H1 (cell line): Measurements from ENCODE around the gene SPOP. TPM values are rescaled to one million over a fixed set of nuclear protein-coding genes. Genes with fewer than 3 reads are reported as not detected.

ENCODE experiments used
- CTCF ChIA-PET: fragments of 300-600 bp; sonication (Branson Sonifier 250); formaldehyde crosslinking; loops from one replicate; lab custom pipeline; 2021; ENCODE audit not compliant: partially characterized antibody; lab: Charles Lee
- POLR2A ChIA-PET: fragments of 300-600 bp; sonication (Branson Sonifier 250); formaldehyde crosslinking; loops from one replicate; lab custom pipeline; 2021; ENCODE audit warnings: inconsistent platforms; ENCODE audit not compliant: partially characterized antibody; lab: Charles Lee
- DNase-seq, 2 experiments: peaks; one replicate each; pipeline versions ENCODE4 v3.0.0 to v3.0.0-alpha.2; 2010 to 2022; ENCODE audit warnings: low spot score in 2 of 2, low read depth in 1 of 2, mixed read lengths in 1 of 2
- FAIRE-seq: peaks from 2 replicates; lab custom pipeline; 2011; peaks lifted over from hg19 to GRCh38; lab: Jason Lieb, UNC
- H2AFZ ChIP-seq: 2 replicates; pipeline ENCODE4 v1.8.1; 2012; ENCODE audit warnings: low read length, inconsistent platforms
- H2AK5ac ChIP-seq: 2 replicates; pipeline ENCODE4 v1.6.1; 2013; ENCODE audit warnings: low read depth, low read length
- H2BK120ac ChIP-seq: replicated peaks from 2 replicates; pipeline ENCODE3; 2013; ENCODE audit warnings: low read depth, low read length, inconsistent platforms
- H2BK12ac ChIP-seq: 2 replicates; pipeline ENCODE4 v1.6.1; 2013; ENCODE audit warnings: low read depth, low read length
- H2BK15ac ChIP-seq: 2 replicates; pipeline ENCODE4 v1.6.1; 2013; ENCODE audit warnings: low read length
- H2BK20ac ChIP-seq: 2 replicates; pipeline ENCODE4 v1.6.1; 2013; ENCODE audit warnings: low read length
- H2BK5ac ChIP-seq: 2 replicates; pipeline ENCODE4 v1.6.1; 2013; ENCODE audit warnings: low read depth, low read length
- H3K14ac ChIP-seq: 2 replicates; pipeline ENCODE4 v1.6.1; 2013; ENCODE audit warnings: inconsistent platforms; ENCODE audit not compliant: insufficient read length
- H3K18ac ChIP-seq: 2 replicates; pipeline ENCODE4 v1.6.1; 2013; ENCODE audit warnings: low read length; ENCODE audit errors: extremely low read depth
- H3K23ac ChIP-seq: 2 replicates; pipeline ENCODE4 v1.6.1; 2013; ENCODE audit warnings: inconsistent platforms; ENCODE audit not compliant: insufficient read length
- H3K23me2 ChIP-seq: 2 replicates; pipeline ENCODE4 v1.6.1; 2013; ENCODE audit warnings: low read depth, low read length
- H3K27ac ChIP-seq: 2 replicates; pipeline ENCODE4 v1.6.1; 2011; ENCODE audit warnings: low read depth, low read length, inconsistent platforms
- H3K27me3 ChIP-seq, 4 experiments: replicated peaks in 1 of 4; 1 replicate in 1 of 4; 2 replicates in 3 of 4; pipeline versions ENCODE4 v1.6.1 to v1.8.1; 2011 to 2013; ENCODE audit warnings: low read length in 3 of 4, mild to moderate bottlenecking in 3 of 4, inconsistent platforms in 2 of 4, mixed read lengths in 2 of 4, moderate library complexity in 1 of 4; ENCODE audit not compliant: control insufficient read depth in 3 of 4, insufficient read depth in 3 of 4; ENCODE audit errors: extremely low read depth in 1 of 4
- H3K36me3 ChIP-seq, 4 experiments: 2 replicates each; pipeline versions ENCODE4 v1.6.1 to v1.8.1; 2011 to 2013; ENCODE audit warnings: mild to moderate bottlenecking in 4 of 4, low read length in 3 of 4, moderate library complexity in 2 of 4, control low read depth in 1 of 4, inconsistent platforms in 1 of 4; ENCODE audit not compliant: insufficient read depth in 4 of 4, control insufficient read depth in 2 of 4
- H3K4ac ChIP-seq: replicated peaks from 2 replicates; pipeline ENCODE3; 2013; ENCODE audit warnings: low read length, low read depth, mixed read lengths, inconsistent platforms; ENCODE audit not compliant: insufficient read length
- H3K4me1 ChIP-seq, 4 experiments: replicated peaks in 1 of 4; 1 replicate in 1 of 4; 2 replicates in 3 of 4; pipeline versions ENCODE4 v1.6.1 to v1.8.1; 2011 to 2013; ENCODE audit warnings: low read length in 3 of 4, inconsistent platforms in 2 of 4, mixed read lengths in 1 of 4; ENCODE audit not compliant: insufficient read depth in 4 of 4, control insufficient read depth in 3 of 4
- H3K4me2 ChIP-seq, 2 experiments: 2 replicates each; pipeline versions ENCODE4 v1.6.1 to v1.8.1; 2011 to 2013; ENCODE audit warnings: low read depth in 2 of 2, low read length in 2 of 2, control low read depth in 1 of 2, inconsistent platforms in 1 of 2, mild to moderate bottlenecking in 1 of 2; ENCODE audit not compliant: insufficient read depth in 1 of 2
- H3K4me3 ChIP-seq, 4 experiments: fragments of 200-600, 300-600 bp in 1 of 4; sonication (generic), shearing (Covaris generic), sonication (Bioruptor Twin) in 1 of 4; 2 replicates each; pipeline versions ENCODE4 v1.5.1 to v1.8.1; 2011 to 2016; ENCODE audit warnings: low read length in 4 of 4, low read depth in 3 of 4, control low read depth in 2 of 4, inconsistent platforms in 2 of 4, mild to moderate bottlenecking in 2 of 4, mixed read lengths in 1 of 4, moderate library complexity in 1 of 4; ENCODE audit not compliant: insufficient read depth in 2 of 4; ENCODE audit errors: extremely low read depth in 1 of 4
- H3K56ac ChIP-seq: replicated peaks from 2 replicates; pipeline ENCODE3; 2013; ENCODE audit warnings: low read depth, mild to moderate bottlenecking, mixed read lengths, low read length, inconsistent platforms; ENCODE audit not compliant: insufficient read length
- H3K79me1 ChIP-seq: 2 replicates; pipeline ENCODE4 v1.6.1; 2013; ENCODE audit warnings: low read depth, low read length, control low read depth
- H3K79me2 ChIP-seq, 2 experiments: 2 replicates each; pipeline versions ENCODE4 v1.6.1 to v1.8.1; 2012 to 2013; ENCODE audit warnings: low read length in 2 of 2, mild to moderate bottlenecking in 2 of 2, inconsistent platforms in 1 of 2; ENCODE audit not compliant: insufficient read depth in 2 of 2, control insufficient read depth in 1 of 2
- H3K9ac ChIP-seq, 4 experiments: replicated peaks in 1 of 4; 1 replicate in 1 of 4; 2 replicates in 3 of 4; pipeline versions ENCODE4 v1.6.1 to v1.8.1; 2011 to 2013; ENCODE audit warnings: low read depth in 3 of 4, low read length in 3 of 4, control low read depth in 2 of 4, mild to moderate bottlenecking in 2 of 4, moderate library complexity in 2 of 4, inconsistent platforms in 1 of 4; ENCODE audit errors: extremely low read depth in 1 of 4
- H3K9me3 ChIP-seq, 2 experiments: 2 replicates each; pipeline versions ENCODE4 v1.6.1 to v1.8.1; 2012 to 2013; ENCODE audit warnings: mild to moderate bottlenecking in 2 of 2, moderate library complexity in 2 of 2, control low read depth in 1 of 2, inconsistent platforms in 1 of 2, low read depth in 1 of 2, low read length in 1 of 2, mixed read lengths in 1 of 2; ENCODE audit not compliant: insufficient read depth in 2 of 2
- H4K20me1 ChIP-seq, 2 experiments: replicated peaks in 1 of 2; 2 replicates each; pipeline versions ENCODE3 to v1.8.1; 2011 to 2013; ENCODE audit warnings: inconsistent platforms in 2 of 2, low read length in 2 of 2, mild to moderate bottlenecking in 1 of 2; ENCODE audit not compliant: insufficient read depth in 2 of 2, control insufficient read depth in 1 of 2
- H4K5ac ChIP-seq: 2 replicates; pipeline ENCODE4 v1.6.1; 2013; ENCODE audit warnings: low read length, low read depth, mixed read lengths, inconsistent platforms; ENCODE audit not compliant: insufficient read length
- H4K8ac ChIP-seq: 2 replicates; pipeline ENCODE4 v1.8.0; 2013; ENCODE audit warnings: mild to moderate bottlenecking, moderate library complexity, low read length, inconsistent platforms; ENCODE audit not compliant: insufficient read depth; ENCODE audit errors: extremely low read depth
- H4K91ac ChIP-seq: replicated peaks from 2 replicates; pipeline ENCODE3; 2013; ENCODE audit warnings: low read length, mixed read lengths, inconsistent platforms; ENCODE audit not compliant: insufficient read length
- BACH1 ChIP-seq: IDR thresholded peaks from 2 replicates; pipeline ENCODE4 v1.6.1; 2012; ENCODE audit warnings: low read length, improper control_type of control experiment
- CBX5 ChIP-seq: fragments of 300-800, 300-1000 bp; sonication (generic); IDR thresholded peaks from 2 replicates; pipeline ENCODE4 v1.7.1; 2016; ENCODE audit warnings: antibody characterized with exemption, low read length, low read depth
- CBX8 ChIP-seq: fragments of 300-800, 300-1000 bp; sonication (generic); IDR thresholded peaks from 2 replicates; pipeline ENCODE4 v1.7.1; 2016; ENCODE audit warnings: low read depth, low read length, borderline replicate concordance
- CEBPB ChIP-seq: IDR thresholded peaks from 2 replicates; pipeline ENCODE4 v1.6.1; 2012; ENCODE audit warnings: low read depth, low read length
- CHD2 ChIP-seq: IDR thresholded peaks from 2 replicates; pipeline ENCODE4 v1.6.1; 2012; ENCODE audit warnings: low read length, improper control_type of control experiment
- EP300 ChIP-seq, 2 experiments: IDR thresholded peaks; 1 replicate in 1 of 2; 2 replicates in 1 of 2; pipeline ENCODE4 v1.6.1; 2011 to 2012; ENCODE audit warnings: low read depth in 2 of 2, low read length in 2 of 2, mild to moderate bottlenecking in 2 of 2, borderline replicate concordance in 1 of 2, inconsistent platforms in 1 of 2, moderate library complexity in 1 of 2
- FOSL1 ChIP-seq: IDR thresholded peaks from 2 replicates; pipeline ENCODE4 v1.6.1; 2011; ENCODE audit warnings: mild to moderate bottlenecking, low read depth, low read length, moderate library complexity; ENCODE audit not compliant: insufficient read depth
- KDM1A ChIP-seq: fragments of 200-600, 300-600 bp; sonication (generic); IDR thresholded peaks from 2 replicates; pipeline ENCODE4 v1.7.1; 2016; ENCODE audit warnings: mild to moderate bottlenecking, low read length, borderline replicate concordance
- MAFK ChIP-seq: IDR thresholded peaks from 2 replicates; pipeline ENCODE4 v1.6.1; 2012; ENCODE audit warnings: low read depth, mild to moderate bottlenecking, improper control_type of control experiment, low read length
- RXRA ChIP-seq: IDR thresholded peaks from 2 replicates; pipeline ENCODE4 v1.6.1; 2011; ENCODE audit warnings: low read depth, mild to moderate bottlenecking, low read length, moderate library complexity; ENCODE audit not compliant: insufficient read depth
- SIX5 ChIP-seq: IDR thresholded peaks from 2 replicates; pipeline ENCODE4 v1.6.1; 2011; ENCODE audit warnings: mild to moderate bottlenecking, low read depth, low read length
- SP2 ChIP-seq: IDR thresholded peaks from 2 replicates; pipeline ENCODE4 v1.6.1; 2012; ENCODE audit warnings: mild to moderate bottlenecking, low read length, inconsistent platforms
- TEAD4 ChIP-seq: IDR thresholded peaks from 2 replicates; pipeline ENCODE4 v1.6.1; 2012; ENCODE audit warnings: low read depth, low read length, inconsistent platforms, mixed read lengths
- WGBS, 2 experiments: shearing (Covaris generic) in 1 of 2; methylation state at CpG; one replicate each; pipeline versions ENCODE4 v1.1.6 to v1.1.7; 2013 to 2015; ENCODE audit warnings: low lambda C conversion rate in 2 of 2, mixed read lengths in 2 of 2, inconsistent platforms in 1 of 2, low coverage in 1 of 2, missing lambda C conversion rate in 1 of 2; ENCODE audit not compliant: insufficient replicate concordance in 2 of 2, insufficient coverage in 1 of 2, insufficient read length in 1 of 2; ENCODE audit errors: extremely low coverage in 1 of 2, missing lambda C conversion rate in 1 of 2; 5-methylcytosine and 5-hydroxymethylcytosine counted together
- polyA plus RNA-seq, 7 experiments: library from polyadenylated mRNA; depleted of rRNA in 3 of 7; stranded (reverse) in 5 of 7; unstranded in 2 of 7; fragments of >200 nt in 5 of 7; fragments of 200-250 nt in 2 of 7; gene quantifications; 1 replicate in 5 of 7; 2 replicates in 1 of 7; 4 replicates in 1 of 7; pipeline versions ENCODE4 v1.2.1 to v1.2.3, GENCODE V29; 2011 to 2013; ENCODE audit warnings: missing spikeins in 2 of 7, mixed read lengths in 2 of 7
- total RNA-seq: library from RNA; stranded (reverse); fragmentation: NEBNext Ultra II Directional; extraction: Animal tissue kit (Norgen Biotek cat#: 25700); gene quantifications from 2 replicates; pipeline ENCODE4 v1.2.1, GENCODE V29; 2021
- TF ChIP-seq, protein P1 (sequence below): IDR thresholded peaks from 2 replicates; pipeline ENCODE4 v1.6.1; 2011; ENCODE audit warnings: low read depth, mild to moderate bottlenecking, low read length; ENCODE audit not compliant: insufficient read depth

SPOP gene
- total and polyA plus RNA-seq, 2 of the 8 experiments (the other 6 are each of a cell fraction or from before 2014, with no cell fraction given) = 13.3 to 25.6 TPM

DNA sequence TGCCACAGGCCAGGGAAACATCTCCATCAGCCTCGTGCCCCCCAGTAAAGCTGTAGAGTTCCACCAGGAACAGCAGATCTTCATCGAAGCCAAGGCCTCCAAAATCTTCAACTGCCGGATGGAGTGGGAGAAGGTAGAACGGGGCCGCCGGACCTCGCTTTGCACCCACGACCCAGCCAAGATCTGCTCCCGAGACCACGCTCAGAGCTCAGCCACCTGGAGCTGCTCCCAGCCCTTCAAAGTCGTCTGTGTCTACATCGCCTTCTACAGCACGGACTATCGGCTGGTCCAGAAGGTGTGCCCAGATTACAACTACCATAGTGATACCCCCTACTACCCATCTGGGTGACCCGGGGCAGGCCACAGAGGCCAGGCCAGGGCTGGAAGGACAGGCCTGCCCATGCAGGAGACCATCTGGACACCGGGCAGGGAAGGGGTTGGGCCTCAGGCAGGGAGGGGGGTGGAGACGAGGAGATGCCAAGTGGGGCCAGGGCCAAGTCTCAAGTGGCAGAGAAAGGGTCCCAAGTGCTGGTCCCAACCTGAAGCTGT lies 98.9 kb downstream of the SPOP start:
- H2BK120ac ChIP-seq = no peak overlapping the region
- no peak for FAIRE-seq
- no peaks in the 10 kb centered on the region for H3K9me3 ChIP-seq
- H3K4me2 ChIP-seq = no peak overlapping the region
- no peak overlapping the region for H2AK5ac ChIP-seq
- no peak overlapping the region for H4K91ac ChIP-seq
- no peak overlapping the region for H3K56ac ChIP-seq
- no peak overlapping the region for H4K5ac ChIP-seq
- WGBS, 2 experiments = 91% methylated on average over 14 of the region's 17 CpGs; no CpG with 5 or more reads in 1 of the 2 experiments
- no peak overlapping the region for H2BK15ac ChIP-seq
- no peak overlapping the region for H3K14ac ChIP-seq
- H2BK20ac ChIP-seq = no peak overlapping the region
- no peaks in the 10 kb centered on the region for H3K79me1 ChIP-seq
- no peak for DNase-seq
- no peak overlapping the region for H3K18ac ChIP-seq
- no peaks in the 10 kb centered on the region for H3K79me2 ChIP-seq
- H3K23ac ChIP-seq = no peak overlapping the region
- H2BK5ac ChIP-seq = no peak overlapping the region
- peaks cover 4 to 14% (median 8%) of the 10 kb centered on the region in 4 experiments; a peak in 5 of 7 replicates for H3K27me3 ChIP-seq
- no peak overlapping the region for H2BK12ac ChIP-seq
- no peak overlapping the region for H2AFZ ChIP-seq
- ChIA-PET POLR2A (no interaction called here), CTCF (interaction anchor here (0.6 to 2.5 kb wide), 10 partner anchors 8 to 419 kb away, joined by 3 to 10 read pairs (median 3); partner anchors contain the start of gene SLC35B1)
- H3K23me2 ChIP-seq = peaks cover 10% of the 10 kb centered on the region
- no peak overlapping the region for H3K4ac ChIP-seq
- H3K9ac ChIP-seq = no peak overlapping the region
- H4K20me1 ChIP-seq = peaks cover 0 to 4% of the 10 kb centered on the region in 2 experiments
- peaks cover 0 to 21% (median 11%) of the 10 kb centered on the region in 4 experiments; a peak in 6 of 7 replicates for H3K4me1 ChIP-seq
- peak overlapping the region; percentile 32; the same call in 1 of the 2 replicates for H4K8ac ChIP-seq
- no peaks in the 10 kb centered on the region for H3K36me3 ChIP-seq
- no peak overlapping the region for H3K4me3 ChIP-seq
- no peak overlapping the region for H3K27ac ChIP-seq
- TF ChIP-seq CEBPB (no peak), CBX8 (no peak), EP300 (IDR thresholded peaks at IDR 0.05; ENCODE audit: borderline replicate concordance in 1 of 2, low read depth in 2 of 2, low read length in 2 of 2) (no peak), BACH1 (no peak), MAFK (no peak), FOSL1 (no peak), TEAD4 (no peak), CBX5 (no peak), RXRA (no peak), SIX5 (no peak), CHD2 (no peak), KDM1A (no peak), SP2 (no peak)
- TF ChIP-seq, protein P1, sequence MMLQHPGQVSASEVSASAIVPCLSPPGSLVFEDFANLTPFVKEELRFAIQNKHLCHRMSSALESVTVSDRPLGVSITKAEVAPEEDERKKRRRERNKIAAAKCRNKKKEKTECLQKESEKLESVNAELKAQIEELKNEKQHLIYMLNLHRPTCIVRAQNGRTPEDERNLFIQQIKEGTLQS = no peak
